Activated gamma-delta T cell treated with anti-CD3 and anti-CD28 coated beads, Interleukin-2, amount 50 U/mL, for 16 hours (primary cell): ENCODE results near the gene TCAIM.

Experiments
- DNase-seq: peaks from one replicate; pipeline ENCODE4 v3.0.0-alpha.2; 2020; ENCODE audit warnings: low read depth

Gene TCAIM

GRCh38 chr3:44338010-44338827 lies at the start of gene TCAIM:
Gene TCAIM (plus strand): TSS chr3:44338766. CDS start chr3:44354783, 16,017 bp downstream.
- peak; percentile 98 for DNase-seq

GRCh38 chr3:44289882-44290462 lies 48.6 kb upstream of the TCAIM start:
- DNase-seq = no peak

GRCh38 chr3:44292276-44292675 lies 46.3 kb upstream of the TCAIM start:
- no peak for DNase-seq

GRCh38 chr3:44292947-44293346 lies 45.6 kb upstream of the TCAIM start:
- DNase-seq = no peak

- DNase-seq = no peak
Observed at GRCh38 chr3:44297255-44297654, 41.3 kb upstream of the TCAIM start.

GRCh38 chr3:44301746-44302145 lies 36.8 kb upstream of the TCAIM start:
- no peak for DNase-seq

- DNase-seq = no peak
Observed at GRCh38 chr3:44309500-44309899, 29.1 kb upstream of the TCAIM start.

GRCh38 chr3:44318891-44319311 lies 19.7 kb upstream of the TCAIM start:
- DNase-seq = no peak

GRCh38 chr3:44321335-44321734 lies 17.2 kb upstream of the TCAIM start:
- DNase-seq = no peak

GRCh38 chr3:44323341-44323955 lies 15.1 kb upstream of the TCAIM start:
- DNase-seq = peak; percentile 19

GRCh38 chr3:44324584-44324983 lies 14.0 kb upstream of the TCAIM start:
- DNase-seq = no peak

- DNase-seq = no peak
Observed at GRCh38 chr3:44326019-44326418, 12.5 kb upstream of the TCAIM start.

GRCh38 chr3:44326515-44326914 lies 12.1 kb upstream of the TCAIM start:
- no peak for DNase-seq

GRCh38 chr3:44329946-44330345 lies 8.6 kb upstream of the TCAIM start:
- DNase-seq = no peak

GRCh38 chr3:44330444-44330843 lies 8.1 kb upstream of the TCAIM start:
- DNase-seq = no peak

GRCh38 chr3:44334326-44334725 lies 4.2 kb upstream of the TCAIM start:
- DNase-seq = no peak

GRCh38 chr3:44337248-44337785 lies 1.2 kb upstream of the TCAIM start:
- no peak for DNase-seq

GRCh38 chr3:44338828-44339127 lies 212 bp downstream of the TCAIM start:
- DNase-seq = no peak

- no peak for DNase-seq
Observed at GRCh38 chr3:44339181-44340057, 853 bp downstream of the TCAIM start.

GRCh38 chr3:44340058-44340395 lies 1.5 kb downstream of the TCAIM start:
- DNase-seq = no peak

- no peak for DNase-seq
Observed at GRCh38 chr3:44342176-44342790, 3.7 kb downstream of the TCAIM start.

GRCh38 chr3:44343421-44343820 lies 4.9 kb downstream of the TCAIM start:
- no peak for DNase-seq
